ENCODE measurements around the gene POLR2F. TPM values are rescaled to one million over a fixed set of nuclear protein-coding genes. Genes with fewer than 3 reads are reported as not detected.

Gene POLR2F
- total and polyA plus RNA-seq, 9 donors = 45.3 to 58.1 (median 50.6) TPM

DNA sequence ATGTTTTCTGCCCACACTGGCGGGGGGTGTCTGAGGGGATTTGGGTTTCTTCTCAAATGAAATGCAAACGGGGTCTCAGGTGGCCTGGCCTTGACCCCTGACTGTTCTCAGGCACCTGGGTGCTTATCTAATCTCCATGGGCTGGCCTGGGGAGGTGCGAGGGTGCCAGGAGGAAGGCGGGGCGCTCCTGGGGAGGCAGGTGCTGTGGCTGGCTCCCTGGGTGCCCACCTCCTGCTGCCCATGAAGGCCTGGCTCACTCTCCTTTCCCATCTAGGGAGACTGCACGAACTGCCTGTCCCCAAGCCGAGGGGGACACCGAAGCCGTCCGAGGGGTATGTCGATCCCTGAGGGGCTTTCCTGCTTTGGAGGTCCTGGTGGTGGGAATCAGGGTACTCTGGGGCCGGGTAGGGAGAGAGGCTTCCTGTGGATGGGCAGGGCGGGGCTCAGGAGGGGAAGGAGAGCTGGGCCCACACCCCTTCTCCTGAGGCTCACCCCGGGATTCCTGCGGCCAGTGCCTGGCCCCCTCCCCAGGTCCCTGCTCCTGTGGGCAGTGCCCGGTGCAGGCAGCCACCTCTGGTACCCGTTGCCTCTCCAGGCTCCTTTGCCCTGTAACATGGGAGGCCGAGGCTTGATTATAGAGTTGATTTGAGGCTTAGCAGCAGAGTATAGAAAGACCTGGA lies 29.0 kb upstream of the POLR2F start:
- 89% methylated on average over 8 of the region's 18 CpGs for WGBS (ENCODE audit: insufficient coverage)
- no peak overlapping the region for H3K27ac ChIP-seq (ENCODE audit: low read length)
- H3K36me3 ChIP-seq (ENCODE audit: control insufficient read depth, insufficient read depth, low read length) = peaks cover 74% of the 10 kb centered on the region

DNA sequence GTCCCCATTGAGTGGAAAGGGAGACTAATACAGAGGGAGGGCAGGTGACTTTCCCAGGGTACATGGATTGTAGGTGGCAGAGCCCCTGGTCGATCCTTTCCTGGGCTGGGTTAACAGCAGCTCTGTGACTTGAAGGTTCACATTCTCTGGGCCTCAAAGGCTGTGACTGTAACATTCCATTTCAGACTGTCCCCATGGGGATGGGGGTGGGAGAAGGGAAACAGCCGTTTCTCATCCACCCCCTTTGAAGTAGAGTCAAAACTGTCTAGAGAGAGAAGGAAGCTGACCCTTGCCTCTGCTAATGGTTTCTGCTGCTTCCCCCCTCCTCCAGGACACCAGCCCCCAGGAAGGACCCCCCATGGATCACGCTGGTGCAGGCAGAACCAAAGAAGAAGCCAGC lies 28.2 kb upstream of the POLR2F start:
- no peak overlapping the region for H3K4me3 ChIP-seq (ENCODE audit: low read length)
- H3K4me1 ChIP-seq (ENCODE audit: control insufficient read depth, insufficient read depth, low read length) = peaks cover 4% of the 10 kb centered on the region
- H3K27ac ChIP-seq (ENCODE audit: low read length) = no peak overlapping the region
- H3K9me3 ChIP-seq (replicated peaks; ENCODE audit: control insufficient read depth, low read depth, low read length) = no peaks in the 10 kb centered on the region
- H3K36me3 ChIP-seq (ENCODE audit: control insufficient read depth, insufficient read depth, low read length) = peaks cover 77% of the 10 kb centered on the region
- 50% methylated on average over 1 of the region's 3 CpGs for WGBS (ENCODE audit: insufficient coverage)
- no peak for DNase-seq
- no peaks in the 10 kb centered on the region for H3K27me3 ChIP-seq (ENCODE audit: control insufficient read depth, insufficient read depth, low read length)

More for the DNA sequence above, 29.0 kb upstream of the POLR2F start:
- Histone ChIP-seq H3K9me3 (replicated peaks; ENCODE audit: control insufficient read depth, low read depth, low read length) (no peaks in the 10 kb centered on the region), H3K4me3 (ENCODE audit: low read length) (no peak overlapping the region), H3K27me3 (ENCODE audit: control insufficient read depth, insufficient read depth, low read length) (no peaks in the 10 kb centered on the region), H3K4me1 (ENCODE audit: control insufficient read depth, insufficient read depth, low read length) (peaks cover 4% of the 10 kb centered on the region)
- DNase-seq = no peak

DNA sequence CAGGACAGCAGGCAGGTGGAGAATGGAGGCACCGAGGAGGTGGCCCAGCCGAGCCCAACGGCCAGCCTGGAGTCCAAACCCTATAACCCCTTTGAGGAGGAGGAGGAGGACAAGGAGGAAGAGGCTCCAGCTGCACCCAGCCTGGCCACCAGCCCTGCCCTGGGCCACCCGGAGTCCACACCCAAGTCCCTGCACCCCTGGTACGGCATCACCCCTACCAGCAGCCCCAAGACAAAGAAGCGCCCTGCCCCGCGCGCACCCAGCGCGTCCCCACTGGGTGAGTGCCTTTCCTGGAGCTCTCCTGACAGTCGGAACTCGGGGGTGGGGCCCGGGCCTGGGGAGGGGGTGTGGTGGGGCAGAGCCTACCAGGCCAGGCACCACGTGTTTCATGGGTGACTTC lies 27.7 kb upstream of the POLR2F start:
- Histone ChIP-seq H3K4me3 (ENCODE audit: low read length) (no peak overlapping the region), H3K27me3 (ENCODE audit: control insufficient read depth, insufficient read depth, low read length) (no peaks in the 10 kb centered on the region), H3K36me3 (ENCODE audit: control insufficient read depth, insufficient read depth, low read length) (peaks cover 79% of the 10 kb centered on the region), H3K27ac (ENCODE audit: low read length) (no peak overlapping the region), H3K4me1 (ENCODE audit: control insufficient read depth, insufficient read depth, low read length) (peaks cover 4% of the 10 kb centered on the region), H3K9me3 (replicated peaks; ENCODE audit: control insufficient read depth, low read depth, low read length) (no peaks in the 10 kb centered on the region)
- DNase-seq = no peak
- WGBS (ENCODE audit: insufficient coverage) = 91% methylated on average over 6 of the region's 15 CpGs

DNA sequence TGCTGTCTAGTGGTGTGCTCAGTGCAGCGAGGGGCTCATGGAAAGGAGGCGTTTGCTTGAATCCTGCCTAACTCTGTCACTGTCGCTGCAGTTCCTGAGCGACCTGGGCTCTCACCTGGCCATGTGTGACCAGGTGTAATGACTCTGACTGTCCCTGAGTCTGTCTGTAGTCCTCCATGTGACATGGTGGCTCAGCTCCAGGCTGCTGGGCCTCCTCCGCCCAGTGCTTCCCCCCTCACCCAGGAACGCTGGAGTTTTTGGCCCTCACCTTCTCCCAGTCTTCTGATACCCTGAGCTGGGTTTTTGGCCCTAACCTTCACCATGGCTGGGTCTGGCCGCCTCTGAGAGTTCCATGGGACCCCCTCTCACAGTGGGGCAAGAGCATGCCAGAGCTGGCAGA lies 27.1 kb upstream of the POLR2F start:
- no peaks in the 10 kb centered on the region for H3K9me3 ChIP-seq (replicated peaks; ENCODE audit: control insufficient read depth, low read depth, low read length)
- 95% methylated on average over 6 of the region's 7 CpGs for WGBS (ENCODE audit: insufficient coverage)
- no peak overlapping the region for H3K27ac ChIP-seq (ENCODE audit: low read length)
- no peak for DNase-seq
- no peak overlapping the region for H3K4me3 ChIP-seq (ENCODE audit: low read length)
- H3K27me3 ChIP-seq (ENCODE audit: control insufficient read depth, insufficient read depth, low read length) = no peaks in the 10 kb centered on the region
- peaks cover 79% of the 10 kb centered on the region for H3K36me3 ChIP-seq (ENCODE audit: control insufficient read depth, insufficient read depth, low read length)
- peaks cover 4% of the 10 kb centered on the region for H3K4me1 ChIP-seq (ENCODE audit: control insufficient read depth, insufficient read depth, low read length)

DNA sequence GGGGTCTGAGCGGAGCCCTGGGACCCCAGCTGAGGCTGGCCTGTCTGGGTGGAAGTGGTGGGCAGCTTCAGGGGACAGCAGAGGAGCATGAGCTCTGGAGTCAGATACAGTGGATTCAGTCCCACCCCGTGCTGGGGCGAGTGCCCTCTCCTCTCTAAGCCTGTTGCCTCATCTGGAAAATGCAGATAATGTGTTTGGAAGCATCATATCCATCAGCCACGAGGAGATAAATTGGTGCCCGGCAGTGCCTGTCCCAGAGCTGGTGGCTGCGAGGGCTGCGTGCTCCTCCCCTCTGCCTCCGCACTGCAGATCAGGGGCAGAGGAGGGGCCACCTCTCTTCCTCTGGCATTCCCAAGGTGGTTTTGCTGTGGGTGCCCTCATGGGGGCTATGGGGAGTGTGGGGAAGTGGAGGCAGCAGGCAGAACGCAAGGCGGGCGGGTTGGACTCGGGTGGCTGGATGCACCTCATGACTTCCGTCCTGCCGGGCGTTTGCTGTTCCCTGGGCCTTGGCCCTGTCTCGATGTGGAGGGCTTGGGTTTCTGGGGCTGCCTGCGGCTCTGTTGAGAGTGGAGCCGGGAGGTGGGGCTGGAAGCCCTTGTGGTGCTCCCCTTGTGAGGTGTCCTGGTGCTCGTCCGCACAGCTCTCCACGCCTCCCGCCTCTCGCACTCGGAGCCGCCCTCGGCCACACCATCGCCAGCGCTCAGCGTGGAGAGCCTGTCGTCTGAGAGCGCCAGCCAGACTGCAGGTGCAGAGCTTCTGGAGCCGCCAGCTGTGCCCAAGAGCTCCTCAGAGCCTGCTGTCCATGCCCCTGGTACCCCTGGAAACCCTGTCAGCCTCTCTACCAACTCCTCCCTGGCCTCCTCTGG lies 26.5 kb upstream of the POLR2F start:
- WGBS (ENCODE audit: insufficient coverage) = 95% methylated on average over 29 of the region's 32 CpGs

DNA sequence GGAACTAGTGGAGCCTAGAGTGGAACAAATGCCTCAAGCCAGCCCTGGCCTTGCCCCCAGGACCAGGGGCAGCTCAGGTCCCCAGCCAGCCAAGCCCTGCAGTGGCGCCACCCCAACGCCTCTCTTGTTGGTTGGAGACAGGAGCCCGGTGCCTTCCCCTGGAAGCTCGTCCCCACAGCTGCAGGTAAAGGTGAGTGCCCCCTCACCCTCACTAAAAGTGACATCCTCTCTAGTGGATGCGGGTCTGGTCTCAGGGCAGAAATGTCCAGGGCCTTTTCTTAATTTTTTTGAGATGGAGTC lies 25.9 kb upstream of the POLR2F start:
- no peak overlapping the region for H3K27ac ChIP-seq (ENCODE audit: low read length)
- H3K36me3 ChIP-seq (ENCODE audit: control insufficient read depth, insufficient read depth, low read length) = peaks cover 83% of the 10 kb centered on the region
- DNase-seq = no peak
- no peak overlapping the region for H3K4me3 ChIP-seq (ENCODE audit: low read length)
- H3K9me3 ChIP-seq (replicated peaks; ENCODE audit: control insufficient read depth, low read depth, low read length) = no peaks in the 10 kb centered on the region
- WGBS (ENCODE audit: insufficient coverage) = 92% methylated on average over 4 of the region's 5 CpGs
- no peaks in the 10 kb centered on the region for H3K27me3 ChIP-seq (ENCODE audit: control insufficient read depth, insufficient read depth, low read length)
- peaks cover 4% of the 10 kb centered on the region for H3K4me1 ChIP-seq (ENCODE audit: control insufficient read depth, insufficient read depth, low read length)

More for the DNA sequence above, 26.5 kb upstream of the POLR2F start:
- no peak for DNase-seq
- Histone ChIP-seq H3K4me1 (ENCODE audit: control insufficient read depth, insufficient read depth, low read length) (peaks cover 4% of the 10 kb centered on the region), H3K36me3 (ENCODE audit: control insufficient read depth, insufficient read depth, low read length) (peaks cover 77% of the 10 kb centered on the region), H3K27ac (ENCODE audit: low read length) (no peak overlapping the region), H3K9me3 (replicated peaks; ENCODE audit: control insufficient read depth, low read depth, low read length) (no peaks in the 10 kb centered on the region), H3K27me3 (ENCODE audit: control insufficient read depth, insufficient read depth, low read length) (no peaks in the 10 kb centered on the region), H3K4me3 (ENCODE audit: low read length) (no peak overlapping the region)

DNA sequence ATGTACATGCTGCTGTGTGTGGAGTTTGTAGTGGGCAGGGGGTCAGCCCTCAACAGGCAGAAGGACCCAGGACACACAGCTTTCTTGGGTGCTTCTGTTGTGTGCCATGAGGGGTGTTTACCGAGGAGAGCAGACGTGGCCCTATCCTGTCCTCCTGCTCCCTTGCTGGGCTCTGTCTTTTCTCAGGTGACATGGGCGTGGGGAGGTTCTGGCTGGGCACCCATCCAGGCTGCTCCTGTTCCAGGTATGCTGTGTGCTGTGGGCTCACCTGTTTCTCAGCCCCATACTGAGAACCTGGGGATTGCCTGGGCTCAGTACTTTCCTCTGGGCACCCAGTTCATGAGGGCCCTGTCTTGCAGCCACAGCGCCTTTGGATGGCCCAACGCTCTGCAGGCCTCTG lies 24.1 kb upstream of the POLR2F start:
- Histone ChIP-seq H3K36me3 (ENCODE audit: control insufficient read depth, insufficient read depth, low read length) (peaks cover 87% of the 10 kb centered on the region), H3K4me1 (ENCODE audit: control insufficient read depth, insufficient read depth, low read length) (peaks cover 15% of the 10 kb centered on the region), H3K9me3 (replicated peaks; ENCODE audit: control insufficient read depth, low read depth, low read length) (no peaks in the 10 kb centered on the region), H3K4me3 (ENCODE audit: low read length) (no peak overlapping the region), H3K27me3 (ENCODE audit: control insufficient read depth, insufficient read depth, low read length) (no peaks in the 10 kb centered on the region), H3K27ac (ENCODE audit: low read length) (no peak overlapping the region)
- no peak for DNase-seq
- WGBS (ENCODE audit: insufficient coverage) = 85% methylated on average over 5 of the region's 5 CpGs

DNA sequence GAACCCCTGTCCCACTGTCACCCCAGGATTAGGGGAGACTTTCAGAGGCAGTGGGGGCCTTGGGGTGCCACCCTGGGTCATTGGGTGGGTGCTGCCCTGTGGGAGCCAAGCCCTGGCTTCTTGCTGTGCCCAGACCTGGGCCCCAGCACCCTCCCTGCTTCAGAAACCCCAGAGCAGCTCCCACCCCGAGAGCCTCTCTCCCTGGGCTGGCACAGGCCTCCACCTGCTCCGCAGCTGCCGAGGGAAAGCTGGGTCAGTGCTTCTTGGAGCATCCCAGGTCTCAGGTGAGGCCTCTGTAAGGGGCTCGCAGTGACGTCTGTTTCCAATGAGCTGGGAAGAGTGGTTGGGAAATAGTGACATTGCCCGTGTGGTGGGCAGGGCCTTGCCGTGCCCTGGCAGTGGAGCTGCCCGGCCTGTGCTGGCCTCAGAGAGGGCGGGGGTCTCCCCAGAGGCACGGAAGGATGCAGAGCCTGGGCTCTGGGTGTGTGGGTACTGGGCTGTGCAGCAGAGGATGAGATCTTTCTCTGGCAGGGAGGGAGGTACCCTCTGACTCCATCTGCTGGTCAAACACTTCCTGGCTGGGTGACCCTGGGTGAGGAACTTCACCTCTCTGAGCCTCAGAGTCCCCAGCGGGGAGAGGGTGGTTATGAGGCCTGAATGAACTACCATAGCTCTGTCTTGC lies 23.1 kb upstream of the POLR2F start:
- no peak overlapping the region for H3K4me3 ChIP-seq (ENCODE audit: low read length)
- peaks cover 11% of the 10 kb centered on the region for H3K4me1 ChIP-seq (ENCODE audit: control insufficient read depth, insufficient read depth, low read length)
- 75% methylated on average over 10 of the region's 11 CpGs for WGBS (ENCODE audit: insufficient coverage)
- no peaks in the 10 kb centered on the region for H3K27me3 ChIP-seq (ENCODE audit: control insufficient read depth, insufficient read depth, low read length)
- H3K27ac ChIP-seq (ENCODE audit: low read length) = no peak overlapping the region
- peaks cover 77% of the 10 kb centered on the region for H3K36me3 ChIP-seq (ENCODE audit: control insufficient read depth, insufficient read depth, low read length)
- no peak for DNase-seq
- H3K9me3 ChIP-seq (replicated peaks; ENCODE audit: control insufficient read depth, low read depth, low read length) = no peaks in the 10 kb centered on the region

DNA sequence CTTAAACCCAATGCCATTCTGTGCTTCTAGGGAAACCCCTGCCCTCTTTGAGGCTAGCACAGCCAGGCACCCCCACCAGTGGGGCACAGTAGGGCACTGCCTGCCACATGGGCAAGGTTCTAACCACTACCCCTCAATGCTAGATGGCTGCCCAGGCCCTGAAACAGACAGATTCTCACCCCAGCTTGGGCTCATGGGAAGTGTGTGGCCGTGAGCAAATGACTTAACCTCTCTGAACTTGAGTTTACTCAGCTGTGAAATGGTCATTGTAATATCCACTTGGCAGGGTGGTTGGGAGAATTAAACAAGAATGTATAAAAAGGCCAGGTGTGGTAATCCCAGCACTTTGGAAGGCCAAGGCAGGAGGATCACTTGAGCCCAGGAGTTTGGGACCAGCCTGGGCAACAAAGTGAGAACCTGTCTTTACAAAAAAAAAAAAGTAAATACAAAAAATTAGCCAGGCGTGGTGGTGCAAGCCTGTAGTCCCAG lies 22.5 kb upstream of the POLR2F start:
- H3K9me3 ChIP-seq (replicated peaks; ENCODE audit: control insufficient read depth, low read depth, low read length) = no peaks in the 10 kb centered on the region
- H3K27me3 ChIP-seq (ENCODE audit: control insufficient read depth, insufficient read depth, low read length) = no peaks in the 10 kb centered on the region
- 90% methylated on average over 2 of the region's 2 CpGs for WGBS (ENCODE audit: insufficient coverage)
- peaks cover 11% of the 10 kb centered on the region for H3K4me1 ChIP-seq (ENCODE audit: control insufficient read depth, insufficient read depth, low read length)
- no peak overlapping the region for H3K4me3 ChIP-seq (ENCODE audit: low read length)
- H3K27ac ChIP-seq (ENCODE audit: low read length) = no peak overlapping the region
- peaks cover 73% of the 10 kb centered on the region for H3K36me3 ChIP-seq (ENCODE audit: control insufficient read depth, insufficient read depth, low read length)
- DNase-seq = no peak

DNA sequence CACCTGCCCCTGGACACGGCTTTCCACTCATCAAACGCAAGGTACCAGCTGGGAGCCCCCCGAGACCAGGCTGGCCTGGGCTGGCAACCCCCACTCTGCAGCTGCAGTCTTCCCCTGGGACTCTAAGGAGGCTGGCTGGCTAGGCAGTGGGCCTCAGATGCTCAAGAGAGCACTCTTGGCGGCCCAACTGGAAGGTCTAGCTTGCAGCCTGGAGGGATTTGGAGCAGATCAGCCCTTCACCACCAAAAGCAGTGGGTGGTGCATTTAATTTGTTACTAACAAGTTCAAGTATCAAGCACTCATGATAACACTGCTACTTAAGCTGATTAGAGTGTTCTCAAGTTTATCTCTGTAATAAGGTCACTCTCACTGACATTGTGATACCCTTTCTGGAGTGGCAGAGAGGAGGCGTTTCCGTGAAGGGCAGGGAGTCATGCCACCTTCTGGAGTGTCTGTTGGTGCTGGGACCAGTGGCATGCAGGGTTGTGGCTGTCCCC lies 21.6 kb upstream of the POLR2F start:
- 55% methylated on average over 3 of the region's 6 CpGs for WGBS (ENCODE audit: insufficient coverage)
- no peak for DNase-seq
- no peaks in the 10 kb centered on the region for H3K27me3 ChIP-seq (ENCODE audit: control insufficient read depth, insufficient read depth, low read length)
- H3K4me1 ChIP-seq (ENCODE audit: control insufficient read depth, insufficient read depth, low read length) = peaks cover 11% of the 10 kb centered on the region
- H3K9me3 ChIP-seq (replicated peaks; ENCODE audit: control insufficient read depth, low read depth, low read length) = no peaks in the 10 kb centered on the region
- H3K36me3 ChIP-seq (ENCODE audit: control insufficient read depth, insufficient read depth, low read length) = peaks cover 70% of the 10 kb centered on the region
- H3K27ac ChIP-seq (ENCODE audit: low read length) = no peak overlapping the region
- no peak overlapping the region for H3K4me3 ChIP-seq (ENCODE audit: low read length)
